RWPE1 (cell line): Measurements from ENCODE around the gene LRMDA.

Source experiments
- CTCF ChIA-PET: fragments of 350-600 bp; sonication (Branson Sonifier 250); formaldehyde crosslinking; extraction: SDS; loops from one replicate; lab custom pipeline; 2021; lab: Yijun Ruan, JAX
- POLR2A ChIA-PET: fragments of 400-600 bp; formaldehyde crosslinking; extraction: SDS; loops from one replicate; lab custom pipeline; 2020; ENCODE audit warnings: antibody characterized with exemption; ENCODE audit not compliant: low non-redundant PET; lab: Yijun Ruan, JAX
- DNase-seq: peaks from one replicate; pipeline ENCODE4 v3.0.0; 2012; ENCODE audit warnings: low spot score
- H3K27ac ChIP-seq: fragments of 450-650 bp; 2 replicates; pipeline ENCODE4 v1.5.1; 2017
- CTCF ChIP-seq: fragments of 450-650 bp; conservative IDR thresholded peaks from 2 replicates; pipeline ENCODE4 v1.5.1; 2017; ENCODE audit warnings: low read depth, mild to moderate bottlenecking

The LRMDA gene

GRCh38 chr10:76394707-76395042, 963.3 kb downstream of the LRMDA start:
- H3K27ac ChIP-seq, result no peak overlapping the region
- CTCF ChIA-PET, result no interaction called here
- no peak for DNase-seq
- POLR2A ChIA-PET, result no interaction called here
- TF ChIP-seq CTCF, result no peak

- POLR2A ChIA-PET, result no interaction called here
- no peak for DNase-seq
- H3K27ac ChIP-seq, result no peak overlapping the region
- CTCF ChIA-PET, result no interaction called here
- no peak for TF ChIP-seq CTCF
Measured at GRCh38 chr10:76395251-76395650, 963.8 kb downstream of the LRMDA start.

- no peak for DNase-seq
- H3K27ac ChIP-seq, result no peak overlapping the region
- ChIA-PET CTCF (interaction anchor here (0.5 kb wide), 1 partner anchor 29 kb away, joined by 3 read pairs; no protein-coding TSS in a partner anchor), POLR2A (no interaction called here)
- no peak for TF ChIP-seq CTCF
Measured at GRCh38 chr10:76396134-76396533, 964.7 kb downstream of the LRMDA start.

GRCh38 chr10:76397181-76398042, 966.0 kb downstream of the LRMDA start:
- ChIA-PET CTCF (no interaction called here), POLR2A (no interaction called here)
- no peak overlapping the region for H3K27ac ChIP-seq
- no peak for TF ChIP-seq CTCF
- DNase-seq, result no peak

GRCh38 chr10:76398043-76398710, 966.8 kb downstream of the LRMDA start:
- ChIA-PET POLR2A (no interaction called here), CTCF (no interaction called here)
- no peak overlapping the region for H3K27ac ChIP-seq
- DNase-seq, result no peak
- TF ChIP-seq CTCF, result no peak

GRCh38 chr10:76399226-76399625, 967.8 kb downstream of the LRMDA start:
- no peak for DNase-seq
- no peak overlapping the region for H3K27ac ChIP-seq
- CTCF ChIA-PET, result interaction anchor here (0.5 kb wide), 1 partner anchor 147 kb away, joined by 3 read pairs; no protein-coding TSS in a partner anchor
- TF ChIP-seq CTCF, result no peak
- POLR2A ChIA-PET, result no interaction called here
